MM.1S (cell line): ENCODE results near the gene GATA5.

Experiments
- CTCF ChIP-seq: fragments of 300-600 bp; sonication (generic); IDR thresholded peaks from 2 replicates; pipeline ENCODE4 v1.5.1; 2016; ENCODE audit warnings: antibody characterized with exemption, low read length, mixed read lengths
- EZH2 ChIP-seq: fragments of 300-600 bp; sonication (generic); optimal IDR thresholded peaks from 2 replicates; pipeline ENCODE3; 2017; ENCODE audit warnings: low read depth, mild to moderate bottlenecking, antibody characterized with exemption, low read length, mixed read lengths

GRCh38 chr20:62473717-62474603 lies 1.8 kb downstream of the GATA5 start:
- no peak for TF ChIP-seq CTCF
- TF ChIP-seq EZH2: no peak
